ENCODE results near the gene APPL1. TPM values are rescaled to one million over a fixed set of nuclear protein-coding genes. Genes with fewer than 3 reads are reported as not detected.

APPL1 gene
- total and polyA plus RNA-seq, 8 donors: 8.7 to 46.1 (median 35.6) TPM

DNA sequence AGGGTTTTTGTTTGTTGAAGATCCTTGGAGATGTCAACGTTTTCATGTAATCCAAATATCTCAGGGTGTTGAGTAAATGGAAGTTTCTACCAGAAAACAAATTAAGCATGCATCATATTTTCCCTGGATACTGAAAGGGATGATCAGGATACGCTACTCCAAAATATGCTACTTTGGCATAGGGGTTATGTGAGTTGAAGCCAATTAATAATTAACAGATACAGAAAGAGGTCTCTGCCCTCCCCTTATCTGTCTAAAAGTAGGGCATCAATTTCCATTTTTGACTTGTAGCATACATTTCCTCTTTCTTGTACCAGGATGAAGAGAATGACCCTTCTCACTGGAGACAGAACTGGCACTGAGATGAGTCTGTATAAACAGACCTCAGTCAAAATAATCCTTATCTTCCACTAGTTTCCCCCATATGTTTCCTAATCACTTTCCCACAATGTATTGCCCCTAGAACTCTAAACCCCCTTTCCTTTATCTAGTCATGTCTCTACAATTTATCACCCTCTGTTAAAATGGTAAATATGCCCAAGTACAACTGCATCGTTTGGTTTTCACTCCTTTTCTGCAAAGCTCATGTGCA lies 82.3 kb downstream of the APPL1 start:
- H3K36me3 ChIP-seq: no peaks in the 10 kb centered on the region
- intact Hi-C loops (cut with DNase I): no loop called here
- no peaks in the 10 kb centered on the region for H3K9me3 ChIP-seq
- no peak overlapping the region for H3K27ac ChIP-seq
- no peaks in the 10 kb centered on the region for H3K27me3 ChIP-seq
- H3K4me3 ChIP-seq: no peak overlapping the region
- FAIRE-seq (no peak), ATAC-seq (no peak), DNase-seq (no peak)
- WGBS, 2 donors: 32 to 42% methylated on average over 3 of the region's 3 CpGs
- H3K4me1 ChIP-seq: no peaks in the 10 kb centered on the region
- TF ChIP-seq, protein P1, sequence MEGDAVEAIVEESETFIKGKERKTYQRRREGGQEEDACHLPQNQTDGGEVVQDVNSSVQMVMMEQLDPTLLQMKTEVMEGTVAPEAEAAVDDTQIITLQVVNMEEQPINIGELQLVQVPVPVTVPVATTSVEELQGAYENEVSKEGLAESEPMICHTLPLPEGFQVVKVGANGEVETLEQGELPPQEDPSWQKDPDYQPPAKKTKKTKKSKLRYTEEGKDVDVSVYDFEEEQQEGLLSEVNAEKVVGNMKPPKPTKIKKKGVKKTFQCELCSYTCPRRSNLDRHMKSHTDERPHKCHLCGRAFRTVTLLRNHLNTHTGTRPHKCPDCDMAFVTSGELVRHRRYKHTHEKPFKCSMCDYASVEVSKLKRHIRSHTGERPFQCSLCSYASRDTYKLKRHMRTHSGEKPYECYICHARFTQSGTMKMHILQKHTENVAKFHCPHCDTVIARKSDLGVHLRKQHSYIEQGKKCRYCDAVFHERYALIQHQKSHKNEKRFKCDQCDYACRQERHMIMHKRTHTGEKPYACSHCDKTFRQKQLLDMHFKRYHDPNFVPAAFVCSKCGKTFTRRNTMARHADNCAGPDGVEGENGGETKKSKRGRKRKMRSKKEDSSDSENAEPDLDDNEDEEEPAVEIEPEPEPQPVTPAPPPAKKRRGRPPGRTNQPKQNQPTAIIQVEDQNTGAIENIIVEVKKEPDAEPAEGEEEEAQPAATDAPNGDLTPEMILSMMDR (IDR thresholded peaks at IDR 0.05): no peak

DNA sequence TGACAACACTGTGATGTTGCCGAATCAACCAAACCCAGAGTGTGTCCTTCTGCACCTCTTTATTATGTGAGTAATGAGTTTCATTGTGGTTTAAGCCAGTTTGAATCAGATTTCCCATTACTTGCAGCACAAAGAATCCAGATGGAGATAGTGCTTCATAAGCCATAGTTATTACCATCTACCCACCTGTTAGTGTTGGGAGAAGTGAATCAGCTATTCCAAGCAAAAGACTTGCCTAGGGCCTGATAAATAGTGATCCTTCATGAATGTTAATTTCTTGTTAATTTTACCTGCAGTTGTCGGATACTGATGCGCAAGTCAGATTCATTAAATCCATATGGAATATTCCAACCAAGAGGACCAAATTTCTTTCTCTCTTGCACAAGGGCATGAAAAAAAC lies 86.7 kb downstream of the APPL1 start:
- no peaks in the 10 kb centered on the region for H3K27me3 ChIP-seq
- intact Hi-C loops (cut with DNase I): no loop called here
- 84 to 93% methylated on average over 3 of the region's 3 CpGs for WGBS, 2 donors
- DNase-seq (no peak), ATAC-seq (no peak), FAIRE-seq (no peak)
- H3K4me1 ChIP-seq: no peaks in the 10 kb centered on the region
- TF ChIP-seq, protein P1 (IDR thresholded peaks at IDR 0.05): no peak
- no peaks in the 10 kb centered on the region for H3K9me3 ChIP-seq
- H3K36me3 ChIP-seq: no peaks in the 10 kb centered on the region
- H3K27ac ChIP-seq: no peak overlapping the region
- H3K4me3 ChIP-seq: no peak overlapping the region

Other genes starting within 250 kb of the APPL1 start
- under 1 TPM in 2 of 6 donors, not detected in 4; 0.06 to 0.12 TPM for gene SPATA12, start 167.1 kb upstream of the APPL1 start, total RNA-seq
- gene SPATA12, start 167.1 kb upstream of the APPL1 start, polyA plus RNA-seq: not detected
- gene IL17RD, start 62.4 kb upstream of the APPL1 start, total RNA-seq: 1 to 10 TPM; 1.2 to 3.9 (median 2.2) TPM
- gene IL17RD, start 62.4 kb upstream of the APPL1 start, polyA plus RNA-seq: under 1 TPM; 0.42 to 0.52 TPM
- gene HESX1, start 27.8 kb upstream of the APPL1 start, total RNA-seq: under 1 TPM in 5 of 6 donors, not detected in 1; 0.22 to 0.98 (median 0.64) TPM
- gene HESX1, start 27.8 kb upstream of the APPL1 start, polyA plus RNA-seq: 1 to 10 TPM; 1.1 to 1.4 TPM
- under 1 TPM in 1 of 6 donors, not detected in 5; 0.16 TPM for gene ASB14, start 65.0 kb downstream of the APPL1 start, total RNA-seq
- gene ASB14, start 65.0 kb downstream of the APPL1 start, polyA plus RNA-seq: under 1 TPM; 0.02 to 0.11 TPM

Measured in pancreas (tissue), 10 donors.